SK-N-SH (cell line): ENCODE results near the gene CD300LF. TPM values are rescaled to one million over a fixed set of nuclear protein-coding genes. Genes with fewer than 3 reads are reported as not detected.
A peak's percentile ranks its signal among the peaks of the same experiment; 100 is the strongest.

Experiments used
- CTCF ChIA-PET: fragments of 300-600, 350-600 bp; formaldehyde crosslinking; extraction: SDS; loops from one replicate; lab custom pipeline; 2021; lab: Yijun Ruan, JAX
- POLR2A ChIA-PET: fragments of 350-600 bp; sonication (Branson Sonifier 250); formaldehyde crosslinking; extraction: SDS; loops from one replicate; lab custom pipeline; 2020; ENCODE audit warnings: antibody characterized with exemption, inconsistent platforms; lab: Yijun Ruan, JAX
- DNase-seq: peaks from one replicate; pipeline ENCODE4 v3.0.0; 2012
- H2AFZ ChIP-seq: fragments of 200-600 bp; sonication (generic); 2 replicates; pipeline ENCODE4 v1.8.1; 2016; ENCODE audit warnings: antibody characterized with exemption, mild to moderate bottlenecking, low read depth
- H3F3A ChIP-seq: fragments of 200-600 bp; sonication (generic); replicated peaks from 2 replicates; pipeline ENCODE3; 2016; ENCODE audit warnings: antibody characterized with exemption, mild to moderate bottlenecking; ENCODE audit not compliant: insufficient read depth
- H3K27ac ChIP-seq, 2 experiments: fragments of 200-500 bp in 1 of 2; fragments of 200-600 bp in 1 of 2; sonication (Bioruptor generic) in 1 of 2; sonication (generic), shearing (Covaris generic) in 1 of 2; 2 replicates each; pipeline versions ENCODE4 v1.5.1 to v1.6.1; 2014 to 2016; ENCODE audit warnings: low read depth in 2 of 2, inconsistent platforms in 1 of 2, low read length in 1 of 2, mild to moderate bottlenecking in 1 of 2, mixed read lengths in 1 of 2
- H3K27me3 ChIP-seq: fragments of 200-600 bp; sonication (generic), shearing (Covaris generic); 2 replicates; pipeline ENCODE4 v1.6.1; 2016; ENCODE audit warnings: mixed run types; ENCODE audit not compliant: insufficient read depth
- H3K36me3 ChIP-seq, 2 experiments: fragments of 200-500 bp in 1 of 2; fragments of 200-600 bp in 1 of 2; sonication (Bioruptor generic) in 1 of 2; sonication (generic) in 1 of 2; replicated peaks in 1 of 2; 2 replicates each; pipeline versions ENCODE3 to v1.5.1; 2014 to 2016; ENCODE audit warnings: low read length in 1 of 2, mild to moderate bottlenecking in 1 of 2; ENCODE audit not compliant: insufficient read depth in 2 of 2, control insufficient read depth in 1 of 2
- H3K4me1 ChIP-seq, 2 experiments: fragments of 200-500 bp in 1 of 2; fragments of 200-600 bp in 1 of 2; sonication (Bioruptor generic) in 1 of 2; sonication (generic), shearing (Covaris generic) in 1 of 2; 2 replicates each; pipeline versions ENCODE4 v1.5.1 to v1.6.1; 2014 to 2016; ENCODE audit warnings: low read depth in 1 of 2, low read length in 1 of 2, mixed run types in 1 of 2; ENCODE audit not compliant: insufficient read depth in 2 of 2, control insufficient read depth in 1 of 2
- H3K4me2 ChIP-seq: fragments of 200-600 bp; sonication (generic), shearing (Covaris generic); 2 replicates; pipeline ENCODE4 v1.6.1; 2017; ENCODE audit warnings: mixed run types
- H3K4me3 ChIP-seq, 2 experiments: fragments of 200-500 bp in 1 of 2; fragments of 200-600 bp in 1 of 2; sonication (Bioruptor generic) in 1 of 2; sonication (generic), shearing (Covaris generic) in 1 of 2; 2 replicates each; pipeline versions ENCODE4 v1.5.1 to v1.8.1; 2014 to 2016; ENCODE audit warnings: low read depth in 2 of 2, inconsistent platforms in 1 of 2, low read length in 1 of 2, mild to moderate bottlenecking in 1 of 2, mixed read lengths in 1 of 2, moderate library complexity in 1 of 2
- H3K79me2 ChIP-seq: fragments of 200-600 bp; sonication (generic); 2 replicates; pipeline ENCODE4 v1.8.1; 2017; ENCODE audit warnings: mild to moderate bottlenecking; ENCODE audit not compliant: insufficient read depth
- H3K9ac ChIP-seq: fragments of 200-600 bp; sonication (generic); 2 replicates; pipeline ENCODE4 v1.6.1; 2017; ENCODE audit warnings: mixed run types
- H3K9me2 ChIP-seq: fragments of 200-600 bp; sonication (generic); 2 replicates; pipeline ENCODE4 v1.6.1; 2017; ENCODE audit warnings: mixed run types
- H3K9me3 ChIP-seq: fragments of 200-600 bp; sonication (generic); 2 replicates; pipeline ENCODE4 v1.6.1; 2017; ENCODE audit warnings: mixed run types, mild to moderate bottlenecking, moderate library complexity
- H4K20me1 ChIP-seq: fragments of 200-600 bp; sonication (generic); 2 replicates; pipeline ENCODE4 v1.6.1; 2017; ENCODE audit warnings: mild to moderate bottlenecking, mixed run types; ENCODE audit not compliant: insufficient read depth
- CHD2 ChIP-seq: fragments of 150-350 bp; IDR thresholded peaks from 2 replicates; pipeline ENCODE4 v1.6.1; 2018; ENCODE audit warnings: low read length; ENCODE audit not compliant: partially characterized antibody
- EP300 ChIP-seq, 2 experiments: IDR thresholded peaks; 2 replicates each; pipeline versions ENCODE4 v1.4.0 to v1.6.1; 2012; ENCODE audit warnings: borderline replicate concordance in 1 of 2, low read depth in 1 of 2, low read length in 1 of 2
- FOSL2 ChIP-seq: IDR thresholded peaks from 2 replicates; pipeline ENCODE4 v1.4.0; 2012; ENCODE audit warnings: low read depth, mild to moderate bottlenecking, moderate library complexity, borderline replicate concordance
- FOXJ3 ChIP-seq: sonication (generic); formaldehyde crosslinking; IDR thresholded peaks from 2 replicates; pipeline ENCODE4 v1.5.1; 2020; ENCODE audit warnings: mild to moderate bottlenecking, missing genetic modification reagents
- FOXM1 ChIP-seq: IDR thresholded peaks from 2 replicates; pipeline ENCODE4 v1.4.0; 2012; ENCODE audit warnings: low read depth, mild to moderate bottlenecking
- GATA2 ChIP-seq: sonication (generic); formaldehyde crosslinking; IDR thresholded peaks from 2 replicates; pipeline ENCODE4 v1.5.0; 2020; ENCODE audit warnings: mild to moderate bottlenecking, missing genetic modification reagents
- NFIC ChIP-seq: IDR thresholded peaks from 2 replicates; pipeline ENCODE4 v1.4.0; 2012; ENCODE audit warnings: borderline replicate concordance
- RAD21 ChIP-seq: IDR thresholded peaks from 2 replicates; pipeline ENCODE4 v1.6.1; 2012; ENCODE audit warnings: mild to moderate bottlenecking, low read length
- RFX5 ChIP-seq: IDR thresholded peaks from 2 replicates; pipeline ENCODE4 v1.6.1; 2012; ENCODE audit warnings: mild to moderate bottlenecking, improper control_type of control experiment, low read length
- SMC3 ChIP-seq: IDR thresholded peaks from 2 replicates; pipeline ENCODE4 v1.6.1; 2012; ENCODE audit warnings: low read depth, low read length, improper control_type of control experiment
- TAF1 ChIP-seq: IDR thresholded peaks from 2 replicates; pipeline ENCODE4 v1.6.1; 2012; ENCODE audit warnings: low read depth, mild to moderate bottlenecking, low read length, moderate library complexity, borderline replicate concordance
- TCF12 ChIP-seq: IDR thresholded peaks from 2 replicates; pipeline ENCODE4 v1.4.0; 2012
- YY1 ChIP-seq: IDR thresholded peaks from 2 replicates; pipeline ENCODE4 v1.4.0; 2012; ENCODE audit warnings: low read depth, mild to moderate bottlenecking
- WGBS: methylation state at CpG from one replicate; pipeline ENCODE4 v1.1.6; 2017; ENCODE audit warnings: low lambda C conversion rate; 5-methylcytosine and 5-hydroxymethylcytosine counted together
- polyA plus RNA-seq, 3 experiments: library from polyadenylated mRNA; depleted of rRNA; stranded (reverse); fragments of >200 nt; gene quantifications; 2 replicates each; pipeline ENCODE4 v1.2.3, GENCODE V29; 2012
- TF ChIP-seq, protein P1 (sequence below): IDR thresholded peaks from 2 replicates; pipeline ENCODE4 v1.4.0; 2012; ENCODE audit warnings: low read depth, borderline replicate concordance
- TF ChIP-seq, protein P2 (sequence below): IDR thresholded peaks from 2 replicates; pipeline ENCODE4; 2012
- TF ChIP-seq, protein P3 (sequence below): fragments of 200-600 bp; sonication (generic); IDR thresholded peaks from 2 replicates; pipeline ENCODE4 v1.6.1; 2017; ENCODE audit warnings: antibody characterized with exemption, mild to moderate bottlenecking, moderate library complexity
- TF ChIP-seq, protein P4 (sequence below): fragments of 150-350 bp; IDR thresholded peaks from 2 replicates; pipeline ENCODE4 v1.6.1; 2017; ENCODE audit warnings: antibody characterized with exemption, low read length, low read depth, borderline replicate concordance
- TF ChIP-seq, protein P5 (sequence below): fragments of 150-350 bp; IDR thresholded peaks from 2 replicates; pipeline ENCODE4 v1.6.1; 2016; ENCODE audit warnings: mild to moderate bottlenecking, low read depth, low read length

CD300LF gene
- polyA plus RNA-seq, 1 of the 3 experiments (the other 2 are of a cell fraction) = not detected

DNA sequence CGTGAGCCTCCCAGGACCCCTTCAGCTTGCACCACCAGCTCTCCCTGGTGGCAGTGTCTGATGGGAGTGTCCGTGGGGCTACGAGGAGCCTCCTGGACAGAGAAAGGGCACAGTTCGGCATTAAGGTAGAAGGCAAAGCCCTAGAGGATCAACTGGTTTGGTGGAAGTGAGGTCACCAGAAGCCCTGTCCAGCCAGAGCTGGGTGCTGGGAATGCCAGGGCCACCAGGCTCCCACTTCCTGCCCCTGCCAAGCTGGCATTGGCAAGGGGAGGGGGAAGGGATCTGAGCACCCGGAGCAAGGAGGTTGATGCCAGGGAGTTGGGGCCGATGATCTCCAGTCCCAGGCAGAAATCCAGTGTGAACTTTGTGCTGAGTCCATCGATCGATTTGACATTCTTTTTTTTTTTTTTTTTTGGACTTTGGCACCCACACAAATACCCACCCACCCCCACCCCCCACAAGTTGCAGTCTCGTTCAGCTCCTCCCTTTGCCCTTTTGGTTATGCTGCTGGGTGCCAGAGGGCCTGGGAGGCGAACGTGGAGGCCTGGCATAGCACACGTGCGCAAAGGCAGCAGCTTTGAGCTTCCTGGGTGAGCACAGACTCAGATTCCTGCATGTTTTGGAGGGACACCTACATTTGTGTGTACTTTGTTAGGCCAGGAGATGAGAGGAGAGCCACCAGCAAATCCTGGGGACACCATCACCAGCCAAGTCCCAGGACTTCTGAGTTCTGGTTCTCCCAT is 37.8 kb upstream of the CD300LF start:
- peaks cover 16% of the 10 kb centered on the region for H3K79me2 ChIP-seq
- no peak for TF ChIP-seq TCF12
- H3K27ac ChIP-seq = no peak overlapping the region; a peak in 1 of 4 replicates
- H4K20me1 ChIP-seq = no peaks in the 10 kb centered on the region
- no peak overlapping the region for H2AFZ ChIP-seq
- CTCF ChIA-PET = interaction anchor here (1.3 to 21.6 kb wide), 6 partner anchors 14 to 185 kb away, joined by 3 to 1361 read pairs (median 50); partner anchors contain the start of genes FDXR, GRIN2C, NAT9 and RAB37
- no peaks in the 10 kb centered on the region for H3K36me3 ChIP-seq
- H3K4me2 ChIP-seq = peak overlapping the region; percentile 99
- 81% methylated on average over 11 of the region's 13 CpGs for WGBS
- H3K9ac ChIP-seq = no peak overlapping the region
- H3K4me1 ChIP-seq = peaks cover 0 to 26% of the 10 kb centered on the region in 2 experiments; a peak in 1 of 4 replicates
- no peaks in the 10 kb centered on the region for H3K9me3 ChIP-seq
- H3K9me2 ChIP-seq = no peaks in the 10 kb centered on the region
- no peak for DNase-seq
- no peaks in the 10 kb centered on the region for H3K27me3 ChIP-seq
- POLR2A ChIA-PET = interaction anchor here (1.7 to 2.4 kb wide), 3 partner anchors 9 to 25 kb away, joined by 6 to 19 read pairs (median 9); partner anchors contain the start of gene NAT9
- peaks cover 14% of the 10 kb centered on the region for H3F3A ChIP-seq
- H3K4me3 ChIP-seq = peak overlapping the region; percentile 90 to 97; a peak in 3 of 4 replicates

DNA sequence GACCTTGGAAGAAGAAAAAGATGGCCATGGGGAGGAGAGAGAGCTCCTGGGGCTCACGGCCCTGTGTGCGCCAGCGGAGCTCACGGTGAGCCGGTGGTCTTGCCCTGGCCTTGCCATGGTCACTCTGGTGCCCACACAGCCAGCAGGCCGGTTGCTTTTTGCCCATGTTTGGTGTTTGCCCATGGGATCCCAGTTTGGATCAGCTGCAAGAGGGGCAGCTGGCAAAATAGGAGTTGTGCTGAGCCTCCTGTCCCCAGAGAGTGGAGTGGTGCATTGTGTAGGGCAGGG is 37.3 kb upstream of the CD300LF start:
- H3K9ac ChIP-seq = no peak overlapping the region
- H3K36me3 ChIP-seq = no peaks in the 10 kb centered on the region
- ChIA-PET POLR2A (interaction anchor here (1.1 to 2.4 kb wide), 6 partner anchors 10 to 123 kb away, joined by 3 to 19 read pairs (median 6); partner anchors contain the start of gene NAT9), CTCF (interaction anchor here (0.6 to 21.6 kb wide), 9 partner anchors 13 to 217 kb away, joined by 3 to 1361 read pairs (median 7); partner anchors contain the start of genes FDXR, GRIN2C, NAT9 and RAB37)
- H3K9me2 ChIP-seq = no peaks in the 10 kb centered on the region
- H3K9me3 ChIP-seq = no peaks in the 10 kb centered on the region
- no peak overlapping the region for H2AFZ ChIP-seq
- peaks cover 16% of the 10 kb centered on the region for H3K79me2 ChIP-seq
- no peaks in the 10 kb centered on the region for H4K20me1 ChIP-seq
- no peaks in the 10 kb centered on the region for H3K27me3 ChIP-seq
- peaks cover 0 to 26% of the 10 kb centered on the region in 2 experiments; a peak in 1 of 4 replicates for H3K4me1 ChIP-seq
- peak overlapping the region; percentile 99 for H3K4me2 ChIP-seq
- H3K4me3 ChIP-seq = peak overlapping the region; percentile 90 to 97
- DNase-seq = no peak
- peaks cover 14% of the 10 kb centered on the region for H3F3A ChIP-seq
- WGBS = 100% methylated on average over 6 of the region's 6 CpGs
- H3K27ac ChIP-seq = no peak overlapping the region
- TF ChIP-seq TCF12 = no peak
- TF ChIP-seq TAF1 = no peak
- no peak for TF ChIP-seq RAD21
- no peak for TF ChIP-seq GATA2 (CRISPR knock-in tag)
- no peak for TF ChIP-seq FOXM1
- no peak for TF ChIP-seq FOSL2
- TF ChIP-seq, protein P1, sequence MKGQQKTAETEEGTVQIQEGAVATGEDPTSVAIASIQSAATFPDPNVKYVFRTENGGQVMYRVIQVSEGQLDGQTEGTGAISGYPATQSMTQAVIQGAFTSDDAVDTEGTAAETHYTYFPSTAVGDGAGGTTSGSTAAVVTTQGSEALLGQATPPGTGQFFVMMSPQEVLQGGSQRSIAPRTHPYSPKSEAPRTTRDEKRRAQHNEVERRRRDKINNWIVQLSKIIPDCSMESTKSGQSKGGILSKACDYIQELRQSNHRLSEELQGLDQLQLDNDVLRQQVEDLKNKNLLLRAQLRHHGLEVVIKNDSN = no peak
- TF ChIP-seq, protein P2, sequence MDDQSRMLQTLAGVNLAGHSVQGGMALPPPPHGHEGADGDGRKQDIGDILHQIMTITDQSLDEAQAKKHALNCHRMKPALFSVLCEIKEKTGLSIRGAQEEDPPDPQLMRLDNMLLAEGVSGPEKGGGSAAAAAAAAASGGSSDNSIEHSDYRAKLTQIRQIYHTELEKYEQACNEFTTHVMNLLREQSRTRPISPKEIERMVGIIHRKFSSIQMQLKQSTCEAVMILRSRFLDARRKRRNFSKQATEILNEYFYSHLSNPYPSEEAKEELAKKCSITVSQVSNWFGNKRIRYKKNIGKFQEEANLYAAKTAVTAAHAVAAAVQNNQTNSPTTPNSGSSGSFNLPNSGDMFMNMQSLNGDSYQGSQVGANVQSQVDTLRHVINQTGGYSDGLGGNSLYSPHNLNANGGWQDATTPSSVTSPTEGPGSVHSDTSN = no peak
- TF ChIP-seq FOXJ3 = no peak
- TF ChIP-seq CHD2 = no peak
- no peak for TF ChIP-seq NFIC
- TF ChIP-seq, protein P3, sequence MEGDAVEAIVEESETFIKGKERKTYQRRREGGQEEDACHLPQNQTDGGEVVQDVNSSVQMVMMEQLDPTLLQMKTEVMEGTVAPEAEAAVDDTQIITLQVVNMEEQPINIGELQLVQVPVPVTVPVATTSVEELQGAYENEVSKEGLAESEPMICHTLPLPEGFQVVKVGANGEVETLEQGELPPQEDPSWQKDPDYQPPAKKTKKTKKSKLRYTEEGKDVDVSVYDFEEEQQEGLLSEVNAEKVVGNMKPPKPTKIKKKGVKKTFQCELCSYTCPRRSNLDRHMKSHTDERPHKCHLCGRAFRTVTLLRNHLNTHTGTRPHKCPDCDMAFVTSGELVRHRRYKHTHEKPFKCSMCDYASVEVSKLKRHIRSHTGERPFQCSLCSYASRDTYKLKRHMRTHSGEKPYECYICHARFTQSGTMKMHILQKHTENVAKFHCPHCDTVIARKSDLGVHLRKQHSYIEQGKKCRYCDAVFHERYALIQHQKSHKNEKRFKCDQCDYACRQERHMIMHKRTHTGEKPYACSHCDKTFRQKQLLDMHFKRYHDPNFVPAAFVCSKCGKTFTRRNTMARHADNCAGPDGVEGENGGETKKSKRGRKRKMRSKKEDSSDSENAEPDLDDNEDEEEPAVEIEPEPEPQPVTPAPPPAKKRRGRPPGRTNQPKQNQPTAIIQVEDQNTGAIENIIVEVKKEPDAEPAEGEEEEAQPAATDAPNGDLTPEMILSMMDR = no peak
- TF ChIP-seq YY1 = no peak
- TF ChIP-seq, protein P4, sequence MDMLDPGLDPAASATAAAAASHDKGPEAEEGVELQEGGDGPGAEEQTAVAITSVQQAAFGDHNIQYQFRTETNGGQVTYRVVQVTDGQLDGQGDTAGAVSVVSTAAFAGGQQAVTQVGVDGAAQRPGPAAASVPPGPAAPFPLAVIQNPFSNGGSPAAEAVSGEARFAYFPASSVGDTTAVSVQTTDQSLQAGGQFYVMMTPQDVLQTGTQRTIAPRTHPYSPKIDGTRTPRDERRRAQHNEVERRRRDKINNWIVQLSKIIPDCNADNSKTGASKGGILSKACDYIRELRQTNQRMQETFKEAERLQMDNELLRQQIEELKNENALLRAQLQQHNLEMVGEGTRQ = no peak
- no peak for TF ChIP-seq EP300 (IDR thresholded peaks at IDR 0.05; ENCODE audit: borderline replicate concordance in 1 of 2, low read depth in 1 of 2, low read length in 1 of 2)
- TF ChIP-seq RFX5 = no peak
- TF ChIP-seq, protein P5, sequence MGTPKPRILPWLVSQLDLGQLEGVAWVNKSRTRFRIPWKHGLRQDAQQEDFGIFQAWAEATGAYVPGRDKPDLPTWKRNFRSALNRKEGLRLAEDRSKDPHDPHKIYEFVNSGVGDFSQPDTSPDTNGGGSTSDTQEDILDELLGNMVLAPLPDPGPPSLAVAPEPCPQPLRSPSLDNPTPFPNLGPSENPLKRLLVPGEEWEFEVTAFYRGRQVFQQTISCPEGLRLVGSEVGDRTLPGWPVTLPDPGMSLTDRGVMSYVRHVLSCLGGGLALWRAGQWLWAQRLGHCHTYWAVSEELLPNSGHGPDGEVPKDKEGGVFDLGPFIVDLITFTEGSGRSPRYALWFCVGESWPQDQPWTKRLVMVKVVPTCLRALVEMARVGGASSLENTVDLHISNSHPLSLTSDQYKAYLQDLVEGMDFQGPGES = no peak
- TF ChIP-seq SMC3 = no peak
